GM12878 (cell line): Measurements from ENCODE around the gene RCBTB2. TPM values are rescaled to one million over a fixed set of nuclear protein-coding genes. Genes with fewer than 3 reads are reported as not detected.

ENCODE experiments used
- ATAC-seq: fragments of 200-7000 bp; cut with Tn5 transposase; 3 replicates; pipeline ENCODE4 v1.9.1; 2020; ENCODE audit warnings: mild to moderate bottlenecking, moderate library complexity
- BruUV-seq: library from RNA; stranded (reverse); fragments of 400-500 nt; replicated peaks from 2 replicates; lab custom pipeline; 2021; lab: Mats Ljungman, UMichigan
- CTCF ChIA-PET: fragments of 300-600 bp; sonication (Branson Sonifier 250); formaldehyde crosslinking; extraction: SDS; loops from one replicate; lab custom pipeline; 2021; ENCODE audit warnings: inconsistent platforms; lab: Yijun Ruan, JAX
- POLR2A ChIA-PET: fragments of 350-600 bp; formaldehyde crosslinking; extraction: SDS; loops from one replicate; lab custom pipeline; 2021; ENCODE audit warnings: inconsistent platforms; lab: Charles Lee
- RAD21 ChIA-PET: fragments of 300-600 bp; sonication (Branson Sonifier 250); formaldehyde crosslinking; loops from one replicate; lab custom pipeline; 2023; ENCODE audit warnings: antibody characterized with exemption; ENCODE audit not compliant: unreplicated experiment; lab: Charles Lee
- SMC1A ChIA-PET: fragments of 300-600 bp; sonication (Branson Sonifier 250); formaldehyde crosslinking; loops from one replicate; lab custom pipeline; 2023; ENCODE audit not compliant: unreplicated experiment, uncharacterized antibody; lab: Charles Lee
- DNase-seq: peaks from one replicate; pipeline ENCODE4 v3.0.0-alpha.2; 2011; ENCODE audit warnings: low read depth, low spot score
- FAIRE-seq: peaks from 3 replicates; lab custom pipeline; 2011; peaks lifted over from hg19 to GRCh38; lab: Jason Lieb, UNC
- H2AFZ ChIP-seq: 2 replicates; pipeline ENCODE4 v1.6.0; 2011; ENCODE audit warnings: low read depth, low read length, control low read depth; ENCODE audit not compliant: control insufficient read depth
- H3K27ac ChIP-seq: 2 replicates; pipeline ENCODE4 v1.5.1; 2011; ENCODE audit warnings: control low read depth; ENCODE audit not compliant: control insufficient read depth, insufficient read depth
- H3K27me3 ChIP-seq, 2 experiments: replicated peaks in 1 of 2; 2 replicates each; pipeline versions ENCODE4 v1.6.0 to v1.6.1; 2011; ENCODE audit warnings: low read length in 1 of 2; ENCODE audit not compliant: control insufficient read depth in 2 of 2, insufficient read depth in 2 of 2
- H3K36me3 ChIP-seq, 2 experiments: 2 replicates each; pipeline ENCODE4 v1.5.1; 2011; ENCODE audit warnings: low read length in 1 of 2; ENCODE audit not compliant: control insufficient read depth in 2 of 2, insufficient read depth in 2 of 2
- H3K4me1 ChIP-seq: 2 replicates; pipeline ENCODE4 v1.6.1; 2011; ENCODE audit warnings: mild to moderate bottlenecking, low read length, moderate library complexity, mixed read lengths; ENCODE audit not compliant: control insufficient read depth, insufficient read depth
- H3K4me2 ChIP-seq: 2 replicates; pipeline ENCODE4 v1.6.0; 2011; ENCODE audit warnings: control low read depth; ENCODE audit not compliant: control insufficient read depth, insufficient read depth
- H3K4me3 ChIP-seq: fragments of 200-600 bp; sonication (generic); 2 replicates; pipeline ENCODE4 v1.5.1; 2016
- H3K79me2 ChIP-seq: 2 replicates; pipeline ENCODE4 v1.6.0; 2011; ENCODE audit warnings: low read length; ENCODE audit not compliant: control insufficient read depth, insufficient read depth
- H3K9ac ChIP-seq: 2 replicates; pipeline ENCODE4 v1.8.0; 2011; ENCODE audit warnings: low read length, control low read depth, mixed read lengths; ENCODE audit not compliant: control insufficient read depth, insufficient read depth
- H3K9me3 ChIP-seq: replicated peaks from 3 replicates; pipeline ENCODE4 v1.5.1; 2011; ENCODE audit warnings: mild to moderate bottlenecking, low read length; ENCODE audit not compliant: control insufficient read depth, insufficient read depth
- H4K20me1 ChIP-seq: 2 replicates; pipeline ENCODE4 v1.6.0; 2011; ENCODE audit not compliant: control insufficient read depth, insufficient read depth
- E2F8 ChIP-seq: fragments of 450-650 bp; IDR thresholded peaks from 2 replicates; pipeline ENCODE4 v1.6.1; 2018; ENCODE audit warnings: mild to moderate bottlenecking, low read depth, moderate library complexity; ENCODE audit not compliant: partially characterized antibody
- LARP7 ChIP-seq: fragments of 450-650 bp; IDR thresholded peaks from 2 replicates; pipeline ENCODE4 v1.6.1; 2017; ENCODE audit warnings: mild to moderate bottlenecking
- MEF2A ChIP-seq: IDR thresholded peaks from 2 replicates; pipeline ENCODE4 v1.6.1; 2011; ENCODE audit warnings: low read depth, mild to moderate bottlenecking, low read length, moderate library complexity; ENCODE audit not compliant: insufficient read depth
- MXI1 ChIP-seq: fragments of 150-350 bp; IDR thresholded peaks from 2 replicates; pipeline ENCODE4 v1.6.1; 2011; ENCODE audit warnings: low read depth, mild to moderate bottlenecking, inconsistent platforms, low read length, improper control_type of control experiment
- NFXL1 ChIP-seq: fragments of 450-650 bp; IDR thresholded peaks from 2 replicates; pipeline ENCODE4 v1.6.1; 2017; ENCODE audit warnings: antibody characterized with exemption, mild to moderate bottlenecking, borderline replicate concordance
- RELA ChIP-seq: fragments of 450-650 bp; IDR thresholded peaks from 2 replicates; pipeline ENCODE4 v1.8.0; 2014; ENCODE audit warnings: borderline replicate concordance; ENCODE audit not compliant: partially characterized antibody
- REST ChIP-seq: IDR thresholded peaks from 2 replicates; pipeline ENCODE4 v1.6.1; 2012; ENCODE audit warnings: mild to moderate bottlenecking, low read depth, low read length
- SRF ChIP-seq, 2 experiments: IDR thresholded peaks; 2 replicates each; pipeline ENCODE4 v1.6.1; 2011; ENCODE audit warnings: low read depth in 2 of 2, low read length in 2 of 2, mild to moderate bottlenecking in 1 of 2, moderate library complexity in 1 of 2
- WGBS: methylation state at CpG from one replicate; pipeline ENCODE4 v1.1.6; 2016; ENCODE audit warnings: low lambda C conversion rate; ENCODE audit not compliant: insufficient replicate concordance, insufficient coverage; ENCODE audit errors: missing lambda C conversion rate; 5-methylcytosine and 5-hydroxymethylcytosine counted together
- in situ Hi-C: fragments of 300-500 bp; cut with MboI; formaldehyde crosslinking; loops from 9 replicates; pipeline ENCODE4 v1.14.3; 2018; ENCODE audit warnings: mixed read lengths
- intact Hi-C: fragments of 100-400 bp; cut with micrococcal nuclease; formaldehyde crosslinking; loops from one replicate; pipeline ENCODE4 v1.14.2; 2022; ENCODE audit not compliant: unreplicated experiment
- polyA plus RNA-seq, 11 experiments: library from polyadenylated mRNA; depleted of rRNA in 4 of 11; unstranded in 6 of 11; stranded (reverse) in 5 of 11; fragments of >200 nt; fragmentation: Nextera tagmentation in 4 of 11; fragmentation: Illumina TruSeq in 1 of 11; extraction: Ambion mirVana in 4 of 11; extraction: Trizol in 1 of 11; gene quantifications; 1 replicate in 1 of 11; 2 replicates in 10 of 11; pipeline versions ENCODE4 v1.2.1 to v1.2.3, GENCODE V29; 2011 to 2016; ENCODE audit warnings: inconsistent platforms in 2 of 11, missing spikeins in 2 of 11, low read depth in 1 of 11
- total RNA-seq, 4 experiments: library from RNA; depleted of rRNA in 3 of 4; stranded (reverse); fragments of >200 nt in 3 of 4; fragmentation: Illumina TruSeq in 1 of 4; extraction: Trizol in 1 of 4; gene quantifications; 2 replicates each; pipeline versions ENCODE4 v1.2.1 to v1.2.3, GENCODE V29; 2013 to 2021

RCBTB2 gene
- total and polyA plus RNA-seq, 10 of the 15 experiments (the other 5 are each of a cell fraction or from before 2014, with no cell fraction given), result 5.0 to 16.0 (median 8.5) TPM

GRCh38 chr13:48542581-48543341, 9.9 kb upstream of the RCBTB2 start:
- ChIA-PET CTCF (interaction anchor here (1.5 kb wide), 1 partner anchor 9 kb away, joined by 6 read pairs; the partner anchor contains the start of gene RCBTB2), SMC1A (interaction anchor here (0.7 to 2.0 kb wide), 5 partner anchors 9 to 141 kb away, joined by 3 to 6 read pairs (median 4); no protein-coding TSS in a partner anchor), RAD21 (interaction anchor here (1.0 to 2.1 kb wide), 3 partner anchors 9 to 37 kb away, joined by 3 to 6 read pairs (median 5); partner anchors contain the start of gene RCBTB2), POLR2A (no interaction called here)
- no peak; the same call in 2 of the 3 replicates for ATAC-seq
- Histone ChIP-seq H4K20me1 (no peaks in the 10 kb centered on the region), H3K36me3 (no peaks in the 10 kb centered on the region), H3K4me2 (no peak overlapping the region; the same call in 1 of the 2 replicates), H3K27me3 (no peaks in the 10 kb centered on the region), H3K9me3 (no peaks in the 10 kb centered on the region; the same call in 2 of the 3 replicates), H3K79me2 (no peaks in the 10 kb centered on the region), H2AFZ (peak overlapping the region; percentile 21), H3K4me1 (0 out of 2 replicates have a peak, but pooled peaks cover 4% of the 10 kb centered on the region), H3K27ac (no peak overlapping the region), H3K4me3 (no peak overlapping the region), H3K9ac (no peak overlapping the region)
- in situ Hi-C loops (no loop called here), intact Hi-C loops (no loop called here)
- no TSS peak for BruUV-seq
- WGBS, result 25% methylated on average over 11 of the region's 11 CpGs
- TF ChIP-seq MXI1, result no peak
- DNase-seq, result no peak
- FAIRE-seq, result no peak

- no peak overlapping the region; the same call in 1 of the 2 replicates for H2AFZ ChIP-seq
- no peaks in the 10 kb centered on the region for H4K20me1 ChIP-seq
- H3K36me3 ChIP-seq, result no peaks in the 10 kb centered on the region
- H3K4me1 ChIP-seq, result 0 out of 2 replicates have a peak, but pooled peaks cover 4% of the 10 kb centered on the region
- CTCF ChIA-PET, result interaction anchor here (1.5 kb wide), 2 partner anchors 9 to 38 kb away, joined by 4 to 6 read pairs; partner anchors contain the start of gene RCBTB2
- no peak overlapping the region for H3K4me3 ChIP-seq
- H3K9ac ChIP-seq, result no peak overlapping the region
- intact Hi-C loops, result no loop called here
- SMC1A ChIA-PET, result interaction anchor here (0.7 to 2.0 kb wide), 5 partner anchors 8 to 38 kb away, joined by 3 to 6 read pairs (median 4); no protein-coding TSS in a partner anchor
- BruUV-seq, result no TSS peak
- WGBS, result 92% methylated on average over 4 of the region's 4 CpGs
- no peaks in the 10 kb centered on the region; the same call in 2 of the 3 replicates for H3K9me3 ChIP-seq
- RAD21 ChIA-PET, result interaction anchor here (1.0 to 2.1 kb wide), 3 partner anchors 8 to 37 kb away, joined by 3 to 6 read pairs (median 5); partner anchors contain the start of gene RCBTB2
- in situ Hi-C loops, result no loop called here
- POLR2A ChIA-PET, result interaction anchor here (1.5 kb wide), 1 partner anchor 10 kb away, joined by 4 read pairs; no protein-coding TSS in a partner anchor
- H3K79me2 ChIP-seq, result no peaks in the 10 kb centered on the region
- no peak for DNase-seq
- no peak for ATAC-seq
- no peak for FAIRE-seq
- no peak overlapping the region for H3K27ac ChIP-seq
- H3K27me3 ChIP-seq, result no peaks in the 10 kb centered on the region
- H3K4me2 ChIP-seq, result no peak overlapping the region
- no peak for TF ChIP-seq E2F8
- no peak for TF ChIP-seq REST
- TF ChIP-seq LARP7, result no peak
- TF ChIP-seq MEF2A, result no peak
- no peak for TF ChIP-seq SRF (IDR thresholded peaks at IDR 0.05; ENCODE audit: low read depth in 2 of 2, low read length in 2 of 2)
- no peak for TF ChIP-seq NFXL1
- no peak for TF ChIP-seq RELA
Observed at GRCh38 chr13:48542138-48542537, 9.3 kb upstream of the RCBTB2 start.
